HG02798 (cell line): ENCODE results near the gene TTC7B.
"Not testable (repeated sequence)": the region's sequence is repeated elsewhere in the genome, so short reads cannot be mapped to it uniquely, and the experiment has no call there.

Experiments
- ATAC-seq: cut with Tn5 transposase; IDR thresholded peaks from one replicate; pipeline ENCODE4 v1.9.1; 2021; ENCODE audit warnings: mild to moderate bottlenecking; ENCODE audit not compliant: unreplicated experiment, poor library complexity

The TTC7B gene

GRCh38 chr14:90831821-90832220 lies 15.6 kb upstream of the TTC7B start:
- no peak for ATAC-seq

GRCh38 chr14:90830931-90831701 lies 14.9 kb upstream of the TTC7B start:
- ATAC-seq = no peak

GRCh38 chr14:90829677-90830076 lies 13.4 kb upstream of the TTC7B start:
- no peak for ATAC-seq

GRCh38 chr14:90828642-90829487 lies 12.6 kb upstream of the TTC7B start:
- peak; percentile 34 for ATAC-seq

GRCh38 chr14:90827919-90828610 lies 11.8 kb upstream of the TTC7B start:
- ATAC-seq = peak; percentile 100

GRCh38 chr14:90823542-90823941 lies 7.3 kb upstream of the TTC7B start:
- ATAC-seq = not testable (repeated sequence)

- ATAC-seq = peak; percentile 84
Observed at GRCh38 chr14:90820958-90821357, 4.7 kb upstream of the TTC7B start.

GRCh38 chr14:90819734-90820393 lies 3.6 kb upstream of the TTC7B start:
- no peak for ATAC-seq

GRCh38 chr14:90818715-90819114 lies 2.5 kb upstream of the TTC7B start:
- ATAC-seq = no peak

- no peak for ATAC-seq
Observed at GRCh38 chr14:90816681-90817436, 629 bp upstream of the TTC7B start.

- no peak for ATAC-seq
Observed at GRCh38 chr14:90815572-90815821, 733 bp downstream of the TTC7B start.

GRCh38 chr14:90814806-90815571 lies 1.2 kb downstream of the TTC7B start:
- ATAC-seq = no peak

- no peak for ATAC-seq
Observed at GRCh38 chr14:90813442-90813841, 2.8 kb downstream of the TTC7B start.

- no peak for ATAC-seq
Observed at GRCh38 chr14:90812109-90812508, 4.1 kb downstream of the TTC7B start.

GRCh38 chr14:90811641-90812040 lies 4.6 kb downstream of the TTC7B start:
- no peak for ATAC-seq

GRCh38 chr14:90810806-90811205 lies 5.4 kb downstream of the TTC7B start:
- no peak for ATAC-seq

- ATAC-seq = no peak
Observed at GRCh38 chr14:90809530-90810312, 6.5 kb downstream of the TTC7B start.

GRCh38 chr14:90808759-90809529 lies 7.3 kb downstream of the TTC7B start:
- no peak for ATAC-seq
